ENCODE results near the gene ARHGAP27. TPM values are rescaled to one million over a fixed set of nuclear protein-coding genes. Genes with fewer than 3 reads are reported as not detected.

ARHGAP27 gene
- total RNA-seq, 1 donor from 2014 or later: 10.0 TPM

- Mint-ChIP-seq H3K4me1 (ENCODE audit: low read depth, unreplicated experiment) (peaks cover 5% of the 10 kb centered on the region), H3K4me3 (ENCODE audit: unreplicated experiment) (no peak overlapping the region), H3K9me3 (ENCODE audit: unreplicated experiment) (peaks cover 16% of the 10 kb centered on the region), H3K36me3 (ENCODE audit: low read depth, unreplicated experiment) (no peaks in the 10 kb centered on the region), H3K27ac (ENCODE audit: unreplicated experiment) (no peak overlapping the region), H3K27me3 (ENCODE audit: low read depth, unreplicated experiment) (peaks cover 4% of the 10 kb centered on the region)
- no peaks in the 10 kb centered on the region for H4K20me1 ChIP-seq (ENCODE audit: insufficient read depth, low read length)
- no peak overlapping the region for H3K9ac ChIP-seq (ENCODE audit: low read length)
- no peaks in the 10 kb centered on the region for H3K36me3 ChIP-seq (ENCODE audit: insufficient read depth, low read length)
- no peak overlapping the region for H2AFZ ChIP-seq (ENCODE audit: low read depth, low read length)
- no peak overlapping the region for H3K4me3 ChIP-seq (ENCODE audit: insufficient read depth, low read depth, low read length)
- no peak overlapping the region for H3K27ac ChIP-seq (ENCODE audit: low read depth, low read length)
- H3K4me2 ChIP-seq (ENCODE audit: low read length): no peak overlapping the region
- H3K4me1 ChIP-seq (ENCODE audit: insufficient read depth, low read length): no peaks in the 10 kb centered on the region
- no peak for TF ChIP-seq EZH2 (IDR thresholded peaks at IDR 0.05; ENCODE audit: insufficient read depth, low read length)
- TF ChIP-seq, protein P1, sequence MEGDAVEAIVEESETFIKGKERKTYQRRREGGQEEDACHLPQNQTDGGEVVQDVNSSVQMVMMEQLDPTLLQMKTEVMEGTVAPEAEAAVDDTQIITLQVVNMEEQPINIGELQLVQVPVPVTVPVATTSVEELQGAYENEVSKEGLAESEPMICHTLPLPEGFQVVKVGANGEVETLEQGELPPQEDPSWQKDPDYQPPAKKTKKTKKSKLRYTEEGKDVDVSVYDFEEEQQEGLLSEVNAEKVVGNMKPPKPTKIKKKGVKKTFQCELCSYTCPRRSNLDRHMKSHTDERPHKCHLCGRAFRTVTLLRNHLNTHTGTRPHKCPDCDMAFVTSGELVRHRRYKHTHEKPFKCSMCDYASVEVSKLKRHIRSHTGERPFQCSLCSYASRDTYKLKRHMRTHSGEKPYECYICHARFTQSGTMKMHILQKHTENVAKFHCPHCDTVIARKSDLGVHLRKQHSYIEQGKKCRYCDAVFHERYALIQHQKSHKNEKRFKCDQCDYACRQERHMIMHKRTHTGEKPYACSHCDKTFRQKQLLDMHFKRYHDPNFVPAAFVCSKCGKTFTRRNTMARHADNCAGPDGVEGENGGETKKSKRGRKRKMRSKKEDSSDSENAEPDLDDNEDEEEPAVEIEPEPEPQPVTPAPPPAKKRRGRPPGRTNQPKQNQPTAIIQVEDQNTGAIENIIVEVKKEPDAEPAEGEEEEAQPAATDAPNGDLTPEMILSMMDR (IDR thresholded peaks at IDR 0.05; ENCODE audit: insufficient read depth, low read depth, low read length): no peak
- no peak for FAIRE-seq
- no peak for DNase-seq (ENCODE audit: low read depth)
- no peaks in the 10 kb centered on the region for H3K79me2 ChIP-seq (ENCODE audit: insufficient read depth, low read length)
- H3K27me3 ChIP-seq (ENCODE audit: insufficient read depth, low read length): no peaks in the 10 kb centered on the region
- H3K9me3 ChIP-seq (ENCODE audit: insufficient read depth, low read depth, low read length): peaks cover 3% of the 10 kb centered on the region
These were observed 69.2 kb downstream of the ARHGAP27 start for GRCh38 chr17:45363498-45363897.

DNA sequence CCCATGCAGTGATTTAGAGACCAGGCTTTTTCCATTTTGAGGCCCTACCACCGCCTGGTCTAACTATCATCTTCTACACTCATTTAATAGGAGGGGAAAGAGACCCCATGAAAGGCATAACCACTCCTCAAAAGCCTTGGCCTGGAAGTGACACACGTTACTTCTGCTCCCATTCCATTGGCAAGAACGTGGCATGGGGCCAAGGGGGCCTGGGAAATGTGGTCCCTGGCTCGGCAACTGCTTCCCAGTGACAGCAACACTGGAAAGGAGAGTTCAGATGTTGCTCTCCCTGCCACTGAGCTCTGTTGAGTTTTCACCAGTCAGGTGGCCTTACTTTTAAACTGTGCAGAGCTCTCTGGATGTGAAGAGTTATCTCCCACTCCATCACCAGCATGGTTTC lies 70.7 kb downstream of the ARHGAP27 start:
- Mint-ChIP-seq H3K4me3 (ENCODE audit: unreplicated experiment) (no peak overlapping the region), H3K36me3 (ENCODE audit: low read depth, unreplicated experiment) (no peaks in the 10 kb centered on the region), H3K4me1 (ENCODE audit: low read depth, unreplicated experiment) (peaks cover 4% of the 10 kb centered on the region), H3K27me3 (ENCODE audit: low read depth, unreplicated experiment) (peaks cover 4% of the 10 kb centered on the region), H3K27ac (ENCODE audit: unreplicated experiment) (no peak overlapping the region), H3K9me3 (ENCODE audit: unreplicated experiment) (peaks cover 16% of the 10 kb centered on the region)
- no peak overlapping the region for H2AFZ ChIP-seq (ENCODE audit: low read depth, low read length)
- no peak overlapping the region for H3K4me3 ChIP-seq (ENCODE audit: insufficient read depth, low read depth, low read length)
- no peaks in the 10 kb centered on the region for H3K4me1 ChIP-seq (ENCODE audit: insufficient read depth, low read length)
- FAIRE-seq (no peak), DNase-seq (ENCODE audit: low read depth) (no peak)
- no peak overlapping the region for H3K9ac ChIP-seq (ENCODE audit: low read length)
- H3K4me2 ChIP-seq (ENCODE audit: low read length): no peak overlapping the region
- H3K36me3 ChIP-seq (ENCODE audit: insufficient read depth, low read length): no peaks in the 10 kb centered on the region
- no peaks in the 10 kb centered on the region for H3K27me3 ChIP-seq (ENCODE audit: insufficient read depth, low read length)
- H3K9me3 ChIP-seq (ENCODE audit: insufficient read depth, low read depth, low read length): peaks cover 3% of the 10 kb centered on the region
- no peaks in the 10 kb centered on the region for H3K79me2 ChIP-seq (ENCODE audit: insufficient read depth, low read length)
- no peak overlapping the region for H3K27ac ChIP-seq (ENCODE audit: low read depth, low read length)
- TF ChIP-seq, protein P1 (IDR thresholded peaks at IDR 0.05; ENCODE audit: insufficient read depth, low read depth, low read length): no peak
- TF ChIP-seq EZH2 (IDR thresholded peaks at IDR 0.05; ENCODE audit: insufficient read depth, low read length): no peak
- no peaks in the 10 kb centered on the region for H4K20me1 ChIP-seq (ENCODE audit: insufficient read depth, low read length)

- Histone ChIP-seq H3K36me3 (ENCODE audit: insufficient read depth, low read length) (no peaks in the 10 kb centered on the region), H3K4me1 (ENCODE audit: insufficient read depth, low read length) (no peaks in the 10 kb centered on the region), H3K79me2 (ENCODE audit: insufficient read depth, low read length) (no peaks in the 10 kb centered on the region), H3K27ac (ENCODE audit: low read depth, low read length) (no peak overlapping the region), H3K9me3 (ENCODE audit: insufficient read depth, low read depth, low read length) (peaks cover 3% of the 10 kb centered on the region), H2AFZ (ENCODE audit: low read depth, low read length) (no peak overlapping the region), H3K27me3 (ENCODE audit: insufficient read depth, low read length) (no peaks in the 10 kb centered on the region), H3K9ac (ENCODE audit: low read length) (no peak overlapping the region), H4K20me1 (ENCODE audit: insufficient read depth, low read length) (no peaks in the 10 kb centered on the region), H3K4me3 (ENCODE audit: insufficient read depth, low read depth, low read length) (no peak overlapping the region), H3K4me2 (ENCODE audit: low read length) (no peak overlapping the region)
- no peak for FAIRE-seq
- Mint-ChIP-seq H3K27me3 (ENCODE audit: low read depth, unreplicated experiment) (peaks cover 4% of the 10 kb centered on the region), H3K4me3 (ENCODE audit: unreplicated experiment) (no peak overlapping the region), H3K9me3 (ENCODE audit: unreplicated experiment) (peaks cover 16% of the 10 kb centered on the region), H3K27ac (ENCODE audit: unreplicated experiment) (no peak overlapping the region), H3K4me1 (ENCODE audit: low read depth, unreplicated experiment) (peaks cover 4% of the 10 kb centered on the region), H3K36me3 (ENCODE audit: low read depth, unreplicated experiment) (no peaks in the 10 kb centered on the region)
- no peak for DNase-seq (ENCODE audit: low read depth)
- TF ChIP-seq, protein P1 (IDR thresholded peaks at IDR 0.05; ENCODE audit: insufficient read depth, low read depth, low read length): no peak
- TF ChIP-seq EZH2 (IDR thresholded peaks at IDR 0.05; ENCODE audit: insufficient read depth, low read length): no peak
These were observed 71.2 kb downstream of the ARHGAP27 start for GRCh38 chr17:45361451-45361850.
